GM12891 (cell line): ENCODE measurements around the gene PPP6R1.

Source experiments
- PAX5 ChIP-seq: IDR thresholded peaks from 2 replicates; pipeline ENCODE4 v1.6.1; 2011; ENCODE audit warnings: low read length, moderate library complexity, mild to moderate bottlenecking; ENCODE audit not compliant: insufficient read depth, severe bottlenecking
- POLR2A ChIP-seq: IDR thresholded peaks from 2 replicates; pipeline ENCODE4 v1.6.1; 2011; ENCODE audit warnings: low read depth, low read length, control low read depth
- POLR2AphosphoS5 ChIP-seq: IDR thresholded peaks from 2 replicates; pipeline ENCODE4 v1.6.1; 2011; ENCODE audit warnings: low read depth, low read length, control low read depth
- POU2F2 ChIP-seq: IDR thresholded peaks from 2 replicates; pipeline ENCODE4 v1.6.1; 2011; ENCODE audit warnings: low read depth, mild to moderate bottlenecking, control low read depth, low read length, moderate library complexity
- SPI1 ChIP-seq: IDR thresholded peaks from 2 replicates; pipeline ENCODE4 v1.6.1; 2011; ENCODE audit warnings: low read depth, low read length, control low read depth
- TAF1 ChIP-seq: IDR thresholded peaks from 2 replicates; pipeline ENCODE4 v1.6.1; 2011; ENCODE audit warnings: low read depth, low read length, control low read depth

DNA sequence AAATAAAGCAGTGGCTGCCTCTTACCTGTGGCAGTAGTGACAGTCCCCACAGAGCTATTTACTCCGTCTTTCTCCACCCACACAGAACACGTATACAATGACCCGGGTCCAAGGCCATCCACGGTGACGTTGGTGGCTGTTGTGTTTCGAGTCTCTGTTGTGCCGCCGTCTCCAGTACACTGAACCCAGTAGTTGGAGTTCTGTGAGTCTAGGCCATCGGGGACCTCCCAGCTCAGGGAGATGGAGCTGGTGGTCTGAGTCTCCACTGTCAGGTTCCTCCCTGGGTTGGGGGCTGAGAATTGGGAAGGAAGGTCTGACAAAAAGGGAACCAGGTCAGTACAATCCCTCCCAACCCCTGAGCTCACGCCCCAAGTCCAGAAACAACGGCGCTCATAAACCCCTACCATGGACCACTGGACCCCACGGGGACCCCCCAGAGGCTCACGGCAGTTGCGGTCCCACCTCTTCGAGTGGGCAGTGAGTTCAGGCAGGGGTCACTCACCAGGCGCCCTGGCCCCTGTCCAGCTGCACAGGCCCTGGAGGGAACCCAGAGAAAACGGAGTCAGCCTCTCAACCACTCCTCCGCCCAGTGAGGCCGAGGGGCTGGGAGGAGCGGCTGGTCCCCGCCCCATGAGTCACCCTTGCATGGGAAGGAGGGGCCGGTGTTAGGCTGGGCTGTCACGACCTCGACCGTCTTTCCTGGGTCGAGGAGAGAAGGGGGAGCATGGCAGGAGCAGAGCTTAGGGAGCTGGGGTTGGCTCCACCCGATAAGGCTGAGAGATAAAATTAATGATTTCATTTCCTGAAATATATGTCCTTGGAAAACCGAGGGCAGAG lies 51.9 kb downstream of the PPP6R1 start:
- TF ChIP-seq POLR2A, result no peak
- TF ChIP-seq SPI1, result no peak
- no peak for TF ChIP-seq POLR2AphosphoS5
- no peak for TF ChIP-seq TAF1
- no peak for TF ChIP-seq PAX5
- no peak for TF ChIP-seq POU2F2
